Measurements from ENCODE around the gene TFCP2L1.

The TFCP2L1 gene

DNA sequence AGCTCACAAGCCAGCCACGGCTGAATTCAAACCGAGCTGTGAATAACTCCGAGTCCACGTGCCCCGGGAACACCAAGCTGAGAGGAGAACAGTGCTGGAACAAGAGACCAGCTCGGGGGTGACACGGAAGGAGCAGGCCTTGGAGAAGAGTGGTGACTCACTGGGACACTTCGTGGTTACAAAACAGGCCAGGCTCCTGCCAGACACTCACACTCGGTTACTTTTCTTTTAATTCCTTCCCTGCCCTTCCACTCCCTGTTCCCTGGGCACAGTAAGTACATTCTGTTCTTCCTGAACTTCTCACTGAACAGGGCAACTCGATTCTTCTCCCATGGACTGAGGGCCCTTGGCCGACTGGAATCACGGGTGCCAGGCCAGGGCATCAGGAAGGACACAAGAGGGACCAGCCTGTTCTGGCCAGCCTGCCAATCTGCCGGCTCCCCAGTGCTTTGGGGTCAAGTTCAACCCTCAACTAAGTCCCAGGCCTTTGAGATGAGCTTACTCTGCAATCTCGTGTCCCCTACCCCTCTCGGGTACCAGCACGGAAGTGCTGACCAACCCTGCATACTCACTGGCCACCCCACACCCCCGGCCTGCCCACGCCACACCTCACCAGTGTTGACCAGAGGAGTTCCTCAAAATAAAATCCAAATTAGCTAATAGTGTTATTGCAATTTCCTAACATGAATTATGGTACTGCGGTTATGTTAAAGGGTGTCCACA is 87.5 kb downstream of the TFCP2L1 start:
- H3K4me3 ChIP-seq (ENCODE audit: low read depth, low read length): no peak overlapping the region
- DNase-seq (ENCODE audit: low read depth): peak; percentile 74
- TF ChIP-seq, protein P1, sequence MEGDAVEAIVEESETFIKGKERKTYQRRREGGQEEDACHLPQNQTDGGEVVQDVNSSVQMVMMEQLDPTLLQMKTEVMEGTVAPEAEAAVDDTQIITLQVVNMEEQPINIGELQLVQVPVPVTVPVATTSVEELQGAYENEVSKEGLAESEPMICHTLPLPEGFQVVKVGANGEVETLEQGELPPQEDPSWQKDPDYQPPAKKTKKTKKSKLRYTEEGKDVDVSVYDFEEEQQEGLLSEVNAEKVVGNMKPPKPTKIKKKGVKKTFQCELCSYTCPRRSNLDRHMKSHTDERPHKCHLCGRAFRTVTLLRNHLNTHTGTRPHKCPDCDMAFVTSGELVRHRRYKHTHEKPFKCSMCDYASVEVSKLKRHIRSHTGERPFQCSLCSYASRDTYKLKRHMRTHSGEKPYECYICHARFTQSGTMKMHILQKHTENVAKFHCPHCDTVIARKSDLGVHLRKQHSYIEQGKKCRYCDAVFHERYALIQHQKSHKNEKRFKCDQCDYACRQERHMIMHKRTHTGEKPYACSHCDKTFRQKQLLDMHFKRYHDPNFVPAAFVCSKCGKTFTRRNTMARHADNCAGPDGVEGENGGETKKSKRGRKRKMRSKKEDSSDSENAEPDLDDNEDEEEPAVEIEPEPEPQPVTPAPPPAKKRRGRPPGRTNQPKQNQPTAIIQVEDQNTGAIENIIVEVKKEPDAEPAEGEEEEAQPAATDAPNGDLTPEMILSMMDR (conservative IDR thresholded peaks at IDR 0.05; ENCODE audit: low read depth, low read length): no peak

DNA sequence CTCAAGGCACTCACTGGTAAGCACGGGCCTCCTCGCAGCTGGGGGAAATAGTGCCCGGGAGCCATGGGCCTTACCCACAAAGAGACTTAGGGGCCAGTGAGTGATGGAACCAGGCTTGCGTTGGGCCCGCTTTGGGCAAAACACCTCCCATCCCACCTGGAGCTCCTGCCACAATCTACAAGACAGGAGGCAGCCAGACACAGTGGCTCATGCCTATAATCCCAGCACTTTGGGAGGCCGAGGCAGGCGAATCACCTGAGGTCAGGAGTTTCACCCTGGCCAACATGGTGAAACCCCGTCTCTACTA is 88.2 kb downstream of the TFCP2L1 start:
- TF ChIP-seq, protein P1 (conservative IDR thresholded peaks at IDR 0.05; ENCODE audit: low read depth, low read length): no peak
- H3K4me3 ChIP-seq (ENCODE audit: low read depth, low read length): no peak overlapping the region
- DNase-seq (ENCODE audit: low read depth): no peak

DNA sequence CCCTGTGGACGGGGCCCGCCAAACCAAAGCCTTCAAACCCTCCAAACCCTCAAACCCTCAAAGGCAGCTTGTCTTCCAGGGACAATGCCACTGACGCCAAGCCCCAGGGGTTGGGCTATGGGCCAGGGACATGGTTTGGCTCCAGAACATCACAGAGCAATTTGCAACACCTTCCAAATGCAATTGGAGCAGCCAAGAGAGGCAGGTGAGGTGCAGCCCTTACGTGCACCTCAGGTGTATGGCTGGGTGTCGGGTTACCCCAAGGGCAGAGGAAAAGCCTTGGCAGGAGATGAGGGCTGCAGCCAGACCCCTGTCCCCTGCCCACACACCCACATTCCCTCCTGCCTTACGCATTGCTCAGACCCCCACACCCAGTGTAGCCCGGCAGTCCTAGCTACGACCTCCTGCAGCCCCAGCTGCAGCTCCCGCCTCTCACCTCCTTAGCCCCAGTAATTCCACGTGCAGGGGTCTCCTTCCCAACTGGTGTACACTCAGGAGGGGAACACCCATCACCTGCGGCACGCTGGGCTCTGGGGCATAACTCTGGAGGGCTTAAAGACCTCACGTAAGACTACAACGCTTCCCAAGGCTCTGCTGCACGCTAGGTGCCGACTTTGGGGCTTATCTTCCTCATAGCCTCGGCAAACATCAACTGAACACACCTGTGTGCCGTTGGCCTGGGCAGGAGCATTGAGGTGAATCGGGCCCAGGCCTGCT is 88.7 kb downstream of the TFCP2L1 start:
- DNase-seq (ENCODE audit: low read depth): no peak
- H3K4me3 ChIP-seq (ENCODE audit: low read depth, low read length): no peak overlapping the region
- TF ChIP-seq, protein P1 (conservative IDR thresholded peaks at IDR 0.05; ENCODE audit: low read depth, low read length): no peak

DNA sequence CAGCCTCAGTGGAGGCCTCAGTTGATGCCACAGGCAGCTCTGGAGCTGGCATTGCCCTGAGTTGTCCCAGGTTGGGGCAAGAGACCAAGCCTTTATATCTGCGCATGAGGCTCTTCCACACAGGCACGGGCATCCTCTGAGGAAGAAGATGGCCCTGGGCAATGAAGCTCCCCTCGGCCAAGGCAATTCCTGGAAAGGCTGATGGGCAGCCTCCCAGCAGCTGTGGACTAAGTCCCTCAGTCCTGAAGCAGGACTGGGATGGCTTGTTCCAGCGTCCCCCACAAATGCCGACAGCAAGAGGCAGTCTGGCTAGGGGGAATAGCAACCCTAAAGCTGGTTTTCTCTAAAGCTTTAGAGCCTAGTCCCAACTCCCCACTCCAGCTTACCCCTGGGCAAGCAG is 90.0 kb downstream of the TFCP2L1 start:
- TF ChIP-seq, protein P1 (conservative IDR thresholded peaks at IDR 0.05; ENCODE audit: low read depth, low read length): no peak
- no peak for DNase-seq (ENCODE audit: low read depth)
- H3K4me3 ChIP-seq (ENCODE audit: low read depth, low read length): no peak overlapping the region

DNA sequence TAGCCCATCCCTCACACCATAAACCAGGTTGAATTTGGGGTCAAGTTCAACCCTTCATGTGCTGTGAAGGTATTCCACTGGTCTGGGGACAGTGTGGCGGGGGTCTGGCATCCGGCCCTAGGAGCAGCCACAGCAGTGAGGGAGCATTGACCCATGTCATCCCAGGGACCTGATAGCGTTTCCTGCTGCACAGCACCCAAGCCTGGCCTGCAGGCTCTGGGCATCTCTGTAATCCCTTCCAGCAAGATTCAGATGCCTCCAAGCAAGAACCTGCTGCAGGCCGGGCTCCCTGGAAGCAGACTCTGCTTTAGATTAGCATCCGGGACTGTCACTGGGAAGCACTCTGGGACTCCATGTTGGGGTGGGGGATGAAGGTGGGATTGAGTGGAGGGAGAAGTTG is 90.4 kb downstream of the TFCP2L1 start:
- TF ChIP-seq, protein P1 (conservative IDR thresholded peaks at IDR 0.05; ENCODE audit: low read depth, low read length): no peak
- no peak for DNase-seq (ENCODE audit: low read depth)
- no peak overlapping the region for H3K4me3 ChIP-seq (ENCODE audit: low read depth, low read length)

DNA sequence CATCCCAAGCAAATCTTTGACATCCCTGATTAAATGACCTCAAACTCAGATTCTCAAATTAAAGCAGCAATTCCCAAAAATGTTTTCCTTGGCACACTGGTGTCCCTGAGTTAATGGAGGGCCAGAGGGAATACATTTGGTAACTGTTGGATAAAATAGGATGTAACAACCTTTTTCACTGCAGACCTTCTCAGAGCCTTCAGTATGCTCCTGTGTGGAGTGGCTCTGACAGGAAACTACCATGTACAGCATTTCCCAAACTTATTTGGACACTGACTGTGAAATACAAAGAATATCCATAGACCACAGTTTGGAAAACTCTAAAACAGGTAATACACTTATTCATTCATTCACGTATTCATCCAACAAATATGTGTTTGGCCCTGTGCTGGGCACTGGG is 91.8 kb downstream of the TFCP2L1 start:
- no peak overlapping the region for H3K4me3 ChIP-seq (ENCODE audit: low read depth, low read length)
- TF ChIP-seq, protein P1 (conservative IDR thresholded peaks at IDR 0.05; ENCODE audit: low read depth, low read length): no peak
- DNase-seq (ENCODE audit: low read depth): no peak

DNA sequence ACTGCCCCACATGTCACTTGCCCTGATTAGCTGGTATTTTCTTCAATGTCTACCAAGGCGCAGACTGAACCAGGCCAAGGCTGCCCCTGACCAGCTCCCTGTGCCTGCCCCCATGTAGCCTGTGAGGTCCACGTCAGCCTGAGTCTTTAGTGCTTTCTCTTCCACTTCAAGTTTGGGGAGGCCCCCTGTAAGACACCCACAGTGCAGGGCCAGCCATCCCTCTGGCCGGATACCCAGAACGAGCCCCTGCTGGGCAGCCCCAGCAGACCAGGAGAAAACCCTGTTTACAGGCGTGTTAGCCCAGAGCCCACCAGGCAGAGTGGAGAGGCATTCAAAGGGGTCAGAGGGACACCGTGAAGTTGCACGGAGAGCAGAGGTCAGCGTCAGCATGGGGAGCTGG is 92.4 kb downstream of the TFCP2L1 start:
- TF ChIP-seq, protein P1 (conservative IDR thresholded peaks at IDR 0.05; ENCODE audit: low read depth, low read length): no peak

More for the DNA sequence above, 92.4 kb downstream of the TFCP2L1 start:
- H3K4me3 ChIP-seq (ENCODE audit: low read depth, low read length): no peak overlapping the region
- no peak for DNase-seq (ENCODE audit: low read depth)
